Inflammatory macrophage (primary cell): ENCODE data around the gene SPTSSA.
A peak's percentile ranks its signal among the peaks of the same experiment; 100 is the strongest.
"Not testable (repeated sequence)": the region's sequence is repeated elsewhere in the genome, so short reads cannot be mapped to it uniquely, and the experiment has no call there.

ENCODE experiments used
- DNase-seq, 2 donors: peaks; one replicate each; pipeline ENCODE4 v3.0.0-alpha.2; 2020 to 2022

Gene SPTSSA

GRCh38 chr14:34426313-34427295, 35.4 kb downstream of the SPTSSA start:
- DNase-seq, result no peak

GRCh38 chr14:34425095-34425851, 36.8 kb downstream of the SPTSSA start:
- no peak for DNase-seq

- DNase-seq, result no peak
Observed at GRCh38 chr14:34424488-34424887, 37.6 kb downstream of the SPTSSA start.

DNA sequence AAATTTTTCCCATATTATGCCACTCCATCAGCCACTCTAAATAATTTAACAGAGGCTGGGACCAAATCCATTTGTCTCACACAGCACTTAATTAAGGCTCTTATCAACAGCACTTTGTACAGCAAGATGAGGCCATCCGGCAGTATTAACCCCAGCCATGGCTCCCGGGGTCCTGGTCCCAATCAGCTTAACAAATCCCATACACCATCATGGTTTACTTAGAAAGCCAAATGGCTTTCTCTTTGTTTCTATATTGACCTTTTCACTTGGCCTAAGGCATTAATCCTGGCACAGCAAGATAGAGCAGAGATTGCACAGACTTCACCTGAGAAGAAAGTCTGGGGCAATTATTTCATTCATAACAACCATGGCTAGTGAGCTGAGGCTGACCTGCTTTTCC, 38.6 kb downstream of the SPTSSA start:
- DNase-seq, result no peak

DNA sequence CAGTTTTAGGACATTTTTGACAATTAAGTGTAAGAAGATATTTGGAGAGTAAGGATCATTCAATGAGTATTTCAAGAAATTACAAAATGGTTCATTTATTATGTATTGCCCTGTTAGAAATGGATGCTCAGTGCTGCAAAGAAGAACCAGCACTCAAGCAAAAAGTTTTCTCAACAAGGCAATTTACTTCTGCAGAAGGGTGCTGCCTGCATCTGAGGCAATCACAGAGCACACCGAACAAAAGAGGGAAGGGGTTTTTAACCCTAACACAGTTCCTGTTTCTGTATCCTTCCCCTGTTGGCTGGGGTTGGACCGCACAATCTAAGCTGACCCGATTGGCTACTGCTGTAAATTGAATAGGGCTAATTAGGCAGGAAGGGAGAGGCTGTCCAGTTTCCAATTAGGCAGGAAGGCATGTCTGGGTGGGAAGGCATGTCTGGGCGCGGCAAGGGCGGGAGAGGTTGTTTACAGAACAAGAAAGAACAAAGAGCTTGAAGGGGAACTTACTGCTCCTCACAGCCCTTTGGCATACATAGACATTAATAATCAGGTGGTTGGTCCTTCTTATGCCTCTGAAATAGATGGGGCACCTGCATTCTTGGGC, 41.4 kb downstream of the SPTSSA start:
- DNase-seq, result no peak

GRCh38 chr14:34409721-34410120, 52.3 kb downstream of the SPTSSA start:
- DNase-seq, result no peak

GRCh38 chr14:34407951-34408350, 54.1 kb downstream of the SPTSSA start:
- no peak for DNase-seq

DNA sequence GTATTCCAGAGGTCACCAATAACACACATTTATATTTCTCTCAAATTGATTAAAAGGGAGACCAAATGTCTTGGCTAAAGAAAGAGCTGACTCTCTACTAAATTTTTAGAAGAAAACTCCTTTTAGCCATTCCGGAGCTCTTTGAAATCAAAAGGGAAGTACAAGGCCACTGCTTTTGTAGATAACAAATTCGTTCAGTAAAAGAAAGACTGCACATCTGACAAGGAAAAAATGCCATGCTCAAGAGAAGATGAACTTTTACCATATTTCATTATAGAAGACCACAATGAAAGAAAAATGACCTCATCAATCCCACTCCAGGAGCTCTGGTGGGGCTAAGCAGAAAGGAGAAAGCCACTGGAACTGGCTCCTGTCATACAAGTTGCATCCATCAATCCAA, 57.6 kb downstream of the SPTSSA start:
- no peak for DNase-seq

DNA sequence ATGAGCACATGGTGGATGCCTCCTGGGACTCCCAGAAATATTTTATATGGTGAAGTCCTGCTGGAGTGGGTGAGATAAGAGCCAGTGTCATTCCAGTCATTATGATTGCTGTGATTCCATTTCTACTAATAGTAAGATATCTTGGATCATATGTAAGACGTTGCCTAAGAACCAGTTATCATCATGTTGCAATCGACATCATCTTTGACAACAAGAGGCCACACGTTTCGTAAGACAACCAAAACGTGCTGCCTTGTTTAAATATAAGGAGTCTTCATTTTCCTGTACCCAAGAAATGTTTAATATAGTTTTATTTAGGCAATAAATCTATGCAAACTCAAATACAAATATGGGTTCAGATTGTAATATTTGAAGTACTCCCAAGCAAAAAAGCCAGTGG, 58.4 kb downstream of the SPTSSA start:
- DNase-seq, result peak; percentile 15 to 38

GRCh38 chr14:34398024-34398423, 64.0 kb downstream of the SPTSSA start:
- no peak for DNase-seq

- no peak for DNase-seq
Observed at GRCh38 chr14:34387974-34388516, 74.0 kb downstream of the SPTSSA start.

GRCh38 chr14:34386865-34387485, 75.1 kb downstream of the SPTSSA start:
- DNase-seq, result no peak

DNA sequence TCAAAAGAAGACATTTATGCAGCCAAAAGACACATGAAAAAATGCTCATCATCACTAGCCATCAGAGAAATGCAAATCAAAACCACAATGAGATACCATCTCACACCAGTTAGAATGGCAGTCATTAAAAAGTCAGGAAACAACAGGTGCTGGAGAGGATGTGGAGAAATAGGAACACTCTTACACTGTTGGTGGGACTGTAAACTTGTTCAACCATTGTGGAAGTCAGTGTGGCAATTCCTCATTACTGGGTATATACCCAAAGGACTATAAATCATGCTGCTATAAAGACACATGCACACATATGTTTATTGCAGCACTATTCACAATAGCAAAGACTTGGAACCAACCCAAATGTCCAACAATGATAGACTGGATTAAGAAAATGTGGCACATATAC, 76.2 kb downstream of the SPTSSA start:
- not testable (repeated sequence) for DNase-seq

GRCh38 chr14:34383839-34384238, 78.2 kb downstream of the SPTSSA start:
- DNase-seq, result no peak
